Epithelial cell of proximal tubule (primary cell): ENCODE measurements around the gene GGCX. TPM values are rescaled to one million over a fixed set of nuclear protein-coding genes. Genes with fewer than 3 reads are reported as not detected.

Source experiments
- DNase-seq: peaks from one replicate; pipeline ENCODE4 v3.0.0-alpha.2; 2011; ENCODE audit warnings: low read depth
- H3K4me3 ChIP-seq: 2 replicates; pipeline ENCODE4 v1.5.1; 2011; ENCODE audit warnings: low read depth, mild to moderate bottlenecking, low read length
- CTCF ChIP-seq: conservative IDR thresholded peaks from 2 replicates; pipeline ENCODE4 v1.5.1; 2012; ENCODE audit warnings: low read depth, mild to moderate bottlenecking, low read length
- total RNA-seq: library from RNA; depleted of rRNA; stranded (reverse); fragments of >200 nt; gene quantifications from 2 replicates; pipeline ENCODE4 v1.2.3, GENCODE V29; 2015

Gene GGCX
- total RNA-seq, 1 donor from 2014 or later, result 58.2 TPM

GRCh38 chr2:85506768-85507181 is 54.5 kb downstream of the GGCX start:
- no peak for DNase-seq
- TF ChIP-seq CTCF, result no peak
- no peak overlapping the region for H3K4me3 ChIP-seq

- no peak for DNase-seq
- no peak for TF ChIP-seq CTCF
- no peak overlapping the region for H3K4me3 ChIP-seq
Observed at GRCh38 chr2:85505551-85506238, 55.6 kb downstream of the GGCX start.

DNA sequence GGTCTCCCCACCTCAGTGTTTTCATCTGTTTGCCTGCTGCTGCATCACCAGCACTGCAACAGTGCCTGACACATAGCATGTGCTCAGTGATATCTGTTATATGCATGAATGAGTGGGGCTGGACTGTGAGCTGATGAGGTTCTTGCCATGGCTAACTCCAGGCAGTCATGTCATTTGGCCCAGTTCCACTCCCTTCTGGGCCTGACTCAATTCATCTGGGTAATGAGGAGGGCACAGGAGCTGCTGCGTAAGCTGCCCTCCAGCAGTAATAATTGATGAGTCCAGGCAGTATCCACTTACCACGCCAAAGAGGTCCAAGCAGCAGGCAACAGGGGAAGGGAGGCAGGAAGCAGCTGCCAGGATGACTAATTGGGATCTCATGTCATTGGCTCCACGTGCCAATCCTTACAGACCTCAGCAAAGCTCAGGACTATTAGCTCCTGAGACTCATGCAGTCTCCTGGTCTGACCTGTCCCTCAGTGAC is 56.5 kb downstream of the GGCX start:
- DNase-seq, result peak; percentile 99
- no peak overlapping the region for H3K4me3 ChIP-seq
- TF ChIP-seq CTCF, result no peak

GRCh38 chr2:85503851-85504777 is 57.2 kb downstream of the GGCX start:
- DNase-seq, result peak; percentile 80
- no peak overlapping the region for H3K4me3 ChIP-seq
- no peak for TF ChIP-seq CTCF

DNA sequence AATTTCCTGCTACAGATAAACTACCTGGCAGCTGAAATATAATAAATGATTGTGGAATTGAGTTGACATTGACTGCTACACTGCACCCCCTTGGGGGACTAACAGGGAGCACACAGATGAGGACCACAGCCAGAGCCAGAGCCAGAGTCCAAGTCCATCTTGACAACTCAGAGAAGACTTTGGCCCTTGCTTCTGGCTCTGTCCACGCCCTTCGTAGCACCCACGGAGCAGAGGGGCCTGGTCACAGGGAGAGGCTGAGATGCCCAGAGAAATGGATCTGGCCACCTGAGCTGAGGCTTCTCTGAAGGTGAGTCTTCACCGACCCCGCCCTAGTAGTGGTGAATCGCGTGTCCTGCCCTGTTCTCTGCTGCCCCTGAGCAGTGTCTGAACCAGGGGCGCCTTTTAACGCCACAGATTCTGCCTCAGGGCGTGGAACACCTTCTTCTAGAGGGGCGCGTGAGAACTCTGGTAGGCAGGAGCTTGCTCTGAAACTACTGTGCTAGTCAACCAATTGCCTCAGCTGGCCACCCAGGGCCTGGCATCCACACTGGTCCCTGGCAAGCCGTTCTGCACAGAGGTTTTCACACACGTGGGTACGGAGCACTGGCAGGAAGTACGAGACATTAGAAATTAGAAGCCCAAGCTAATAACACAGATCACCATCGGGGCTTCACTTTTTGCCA is 58.0 kb downstream of the GGCX start:
- no peak overlapping the region for H3K4me3 ChIP-seq
- DNase-seq, result no peak
- TF ChIP-seq CTCF, result no peak

GRCh38 chr2:85502720-85503119 is 58.6 kb downstream of the GGCX start:
- no peak for TF ChIP-seq CTCF
- H3K4me3 ChIP-seq, result no peak overlapping the region
- DNase-seq, result no peak
